ENCODE measurements around the gene FAM32A.

DNA sequence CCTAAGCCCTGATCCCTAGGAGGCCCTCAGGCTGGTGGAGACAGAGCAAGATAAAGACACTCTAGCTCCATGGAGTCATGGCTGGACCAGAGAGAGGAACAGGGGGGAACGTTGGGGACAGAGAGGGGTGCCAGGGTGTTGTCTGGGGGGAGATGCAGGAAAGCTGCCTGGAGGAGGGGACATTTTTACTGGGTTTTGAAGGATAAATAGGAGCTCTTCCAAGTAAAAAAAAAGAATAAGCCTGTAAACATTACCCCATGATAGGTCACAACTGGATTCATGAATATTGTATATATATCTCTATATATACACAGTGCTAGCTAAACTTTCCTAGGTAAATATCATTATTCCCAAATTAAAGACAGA lies 41.0 kb upstream of the FAM32A start:
- TF ChIP-seq EZH2 (IDR thresholded peaks at IDR 0.05; ENCODE audit: insufficient read depth, low read length) (no peak), CTCF (IDR thresholded peaks at IDR 0.05; ENCODE audit: insufficient read depth, low read depth, low read length) (no peak)

All from astrocyte (in vitro differentiated cells and primary cell).